Tibial nerve (tissue), 3 donors: ENCODE measurements around the gene UBE2G2.

Experiments used
- POLR2A ChIP-seq, 2 donors: fragments of 450-650 bp; IDR thresholded peaks; one replicate each; pipeline ENCODE4 v1.6.1; 2017; ENCODE audit warnings: antibody characterized with exemption in 2 of 2, mild to moderate bottlenecking in 2 of 2, moderate library complexity in 2 of 2
- TF ChIP-seq, protein P1 (sequence below), 5 experiments: fragments of 200-600 bp in 3 of 5; fragments of 450-650 bp in 2 of 5; sonication (generic) in 3 of 5; IDR thresholded peaks; one replicate each; pipeline ENCODE4 v1.5.1; 2016 to 2019; ENCODE audit warnings: antibody characterized with exemption in 5 of 5, mild to moderate bottlenecking in 3 of 5, moderate library complexity in 2 of 5

DNA sequence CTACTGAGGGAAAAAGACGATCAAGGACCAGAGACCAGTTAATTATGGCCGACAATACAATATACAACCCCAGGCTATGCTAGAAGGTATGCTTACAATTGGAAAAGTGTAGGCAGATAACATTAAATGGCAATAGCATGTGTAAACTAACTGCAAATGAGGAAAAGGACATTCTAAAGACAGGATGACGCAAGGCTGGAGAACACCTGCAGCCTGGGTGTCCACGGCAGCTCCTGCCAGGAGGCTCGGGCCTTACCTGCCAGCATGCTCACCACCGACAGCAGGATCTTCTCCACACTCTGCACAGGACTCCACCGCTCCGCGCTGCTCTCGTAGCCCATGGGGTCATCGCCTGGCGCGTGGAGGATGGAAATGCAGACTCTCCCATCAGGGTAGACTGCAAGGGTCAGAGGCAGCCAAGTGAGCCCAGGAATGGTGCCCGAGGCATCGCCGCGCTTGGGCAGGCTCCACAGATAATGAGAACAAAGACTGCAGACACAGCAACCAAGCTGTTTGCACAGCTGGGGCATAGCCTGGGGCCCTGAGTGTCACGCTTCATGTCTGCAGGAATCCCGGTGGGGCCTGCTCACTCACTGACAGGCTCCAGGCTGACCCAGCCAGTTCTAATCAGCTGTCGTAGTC is 28.2 kb downstream of the UBE2G2 start:
- TF ChIP-seq, protein P1, sequence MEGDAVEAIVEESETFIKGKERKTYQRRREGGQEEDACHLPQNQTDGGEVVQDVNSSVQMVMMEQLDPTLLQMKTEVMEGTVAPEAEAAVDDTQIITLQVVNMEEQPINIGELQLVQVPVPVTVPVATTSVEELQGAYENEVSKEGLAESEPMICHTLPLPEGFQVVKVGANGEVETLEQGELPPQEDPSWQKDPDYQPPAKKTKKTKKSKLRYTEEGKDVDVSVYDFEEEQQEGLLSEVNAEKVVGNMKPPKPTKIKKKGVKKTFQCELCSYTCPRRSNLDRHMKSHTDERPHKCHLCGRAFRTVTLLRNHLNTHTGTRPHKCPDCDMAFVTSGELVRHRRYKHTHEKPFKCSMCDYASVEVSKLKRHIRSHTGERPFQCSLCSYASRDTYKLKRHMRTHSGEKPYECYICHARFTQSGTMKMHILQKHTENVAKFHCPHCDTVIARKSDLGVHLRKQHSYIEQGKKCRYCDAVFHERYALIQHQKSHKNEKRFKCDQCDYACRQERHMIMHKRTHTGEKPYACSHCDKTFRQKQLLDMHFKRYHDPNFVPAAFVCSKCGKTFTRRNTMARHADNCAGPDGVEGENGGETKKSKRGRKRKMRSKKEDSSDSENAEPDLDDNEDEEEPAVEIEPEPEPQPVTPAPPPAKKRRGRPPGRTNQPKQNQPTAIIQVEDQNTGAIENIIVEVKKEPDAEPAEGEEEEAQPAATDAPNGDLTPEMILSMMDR (IDR thresholded peaks at IDR 0.05): no peak
- TF ChIP-seq POLR2A (IDR thresholded peaks at IDR 0.05): no peak
